Activated CD4-positive, alpha-beta T cell treated with anti-CD3 and anti-CD28 coated beads, Interleukin-2, amount 50 U/mL, for 1 hour (primary cell): ENCODE measurements around the gene VAMP5.
"Not testable (repeated sequence)": the region's sequence is repeated elsewhere in the genome, so short reads cannot be mapped to it uniquely, and the experiment has no call there.

Source experiments
- DNase-seq: peaks from one replicate; pipeline ENCODE4 v3.0.0-alpha.2; 2020

VAMP5 gene

GRCh38 chr2:85551698-85552678 lies 32.2 kb upstream of the VAMP5 start:
- peak; percentile 92 for DNase-seq

GRCh38 chr2:85553184-85553583 lies 31.0 kb upstream of the VAMP5 start:
- no peak for DNase-seq

GRCh38 chr2:85554980-85555612 lies 29.1 kb upstream of the VAMP5 start:
- no peak for DNase-seq

GRCh38 chr2:85557130-85557529 lies 27.1 kb upstream of the VAMP5 start:
- no peak for DNase-seq

- DNase-seq = no peak
Measured at GRCh38 chr2:85558160-85558559, 26.1 kb upstream of the VAMP5 start.

- DNase-seq = not testable (repeated sequence)
Measured at GRCh38 chr2:85560403-85560726, 23.9 kb upstream of the VAMP5 start.

GRCh38 chr2:85560812-85561279 lies 23.4 kb upstream of the VAMP5 start:
- no peak for DNase-seq

- peak; percentile 94 for DNase-seq
Measured at GRCh38 chr2:85561280-85562212, 22.7 kb upstream of the VAMP5 start, which contains the start of gene GGCX. TSS of gene GGCX (minus strand) at chr2:85561493. CDS start at chr2:85561428, 65 bp downstream.

GRCh38 chr2:85564144-85564563 lies 20.1 kb upstream of the VAMP5 start:
- DNase-seq = no peak

- DNase-seq = no peak
Measured at GRCh38 chr2:85566265-85566664, 18.0 kb upstream of the VAMP5 start.

GRCh38 chr2:85575739-85576138 lies 8.5 kb upstream of the VAMP5 start:
- DNase-seq = no peak

GRCh38 chr2:85577063-85577385 lies 7.2 kb upstream of the VAMP5 start:
- no peak for DNase-seq

- DNase-seq = peak; percentile 58
Measured at GRCh38 chr2:85577386-85578242, 6.6 kb upstream of the VAMP5 start, which contains the start of gene VAMP8. TSS of gene VAMP8 (plus strand) at chr2:85577586. CDS start at chr2:85577647, 61 bp downstream.

GRCh38 chr2:85578243-85579180 lies 5.7 kb upstream of the VAMP5 start:
- no peak for DNase-seq

GRCh38 chr2:85579266-85579935 lies 4.8 kb upstream of the VAMP5 start:
- no peak for DNase-seq

- DNase-seq = no peak
Measured at GRCh38 chr2:85580206-85580605, 4.0 kb upstream of the VAMP5 start.

GRCh38 chr2:85582492-85582891 lies 1.7 kb upstream of the VAMP5 start:
- DNase-seq = no peak

- DNase-seq = no peak
Measured at GRCh38 chr2:85583667-85584353, 421 bp upstream of the VAMP5 start.
